T follicular helper cell (primary cell): ENCODE results near the gene TEX26.
"Not testable (repeated sequence)": the region's sequence is repeated elsewhere in the genome, so short reads cannot be mapped to it uniquely, and the experiment has no call there.

Experiments used
- DNase-seq: peaks from one replicate; pipeline ENCODE4 v3.0.0-alpha.2; 2020; ENCODE audit warnings: low read depth

TEX26 gene

DNA sequence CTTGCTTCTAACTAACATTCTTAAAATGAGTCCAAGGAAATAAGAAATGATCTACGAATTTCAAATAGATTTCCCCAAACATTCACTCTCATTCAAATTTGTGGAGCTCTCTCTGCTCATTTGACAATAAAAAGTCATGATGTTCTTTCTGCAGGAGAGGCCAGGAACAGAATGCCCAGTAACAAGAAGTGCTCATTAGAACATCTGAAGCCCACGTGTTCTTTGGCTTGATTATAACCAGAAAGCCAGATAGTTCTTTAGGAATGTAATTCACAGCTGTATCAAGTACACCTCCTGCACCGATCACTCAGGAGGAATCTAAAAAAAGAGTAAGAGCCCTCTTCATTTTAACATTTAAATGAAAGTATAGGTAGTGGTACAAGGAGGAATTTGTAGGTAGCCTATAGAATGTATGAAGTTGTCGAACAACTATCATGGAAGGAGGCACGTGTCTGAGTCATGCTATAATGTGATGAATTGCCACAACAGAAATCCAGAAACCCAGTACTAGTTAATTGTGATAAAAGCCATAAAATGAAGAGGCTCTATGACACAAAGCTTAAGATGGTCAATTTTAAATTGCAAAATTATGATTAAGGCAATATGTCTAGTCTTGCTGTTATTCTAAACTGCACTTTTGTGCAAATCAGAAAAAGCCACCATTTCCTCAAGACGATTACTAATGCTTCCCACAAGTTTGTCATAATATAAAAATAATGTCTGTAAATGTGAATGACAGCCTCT, 13.6 kb upstream of the TEX26 start:
- no peak for DNase-seq

DNA sequence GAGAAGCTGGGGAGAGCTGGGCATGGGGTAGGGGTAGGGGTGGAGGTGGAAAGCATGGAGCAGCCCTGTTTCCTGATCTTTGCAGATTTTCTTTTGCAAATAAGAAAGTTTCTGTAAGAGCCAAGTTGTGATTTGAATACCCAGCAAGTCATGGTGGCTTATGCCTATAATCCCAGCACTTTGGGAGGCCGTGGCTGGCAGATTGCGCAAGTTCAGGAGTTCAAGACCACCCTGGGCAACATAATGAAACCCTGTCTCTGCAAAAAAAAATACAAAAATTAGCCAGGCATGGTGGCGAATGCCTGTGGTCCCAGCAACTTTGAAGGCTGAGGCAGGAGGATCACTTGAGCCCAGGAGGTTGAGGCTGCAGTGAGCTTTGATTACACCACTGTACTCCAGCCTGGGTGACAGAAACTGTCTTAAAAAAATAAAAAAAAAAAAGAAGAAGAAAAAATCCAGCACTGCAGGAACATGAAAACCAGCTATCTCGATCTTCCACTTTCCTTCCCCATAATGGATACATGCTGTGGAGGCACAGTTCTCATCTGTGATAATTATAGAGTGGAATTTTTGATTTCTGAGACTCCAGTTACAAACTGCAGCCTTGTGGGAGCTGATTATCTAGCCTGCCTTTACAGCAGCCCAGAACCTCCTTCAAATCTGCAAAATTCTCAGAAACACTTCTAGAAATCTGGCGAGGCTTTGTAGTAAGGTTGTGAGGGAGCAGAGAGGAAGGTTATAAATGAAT, 12.1 kb upstream of the TEX26 start:
- DNase-seq, result no peak

DNA sequence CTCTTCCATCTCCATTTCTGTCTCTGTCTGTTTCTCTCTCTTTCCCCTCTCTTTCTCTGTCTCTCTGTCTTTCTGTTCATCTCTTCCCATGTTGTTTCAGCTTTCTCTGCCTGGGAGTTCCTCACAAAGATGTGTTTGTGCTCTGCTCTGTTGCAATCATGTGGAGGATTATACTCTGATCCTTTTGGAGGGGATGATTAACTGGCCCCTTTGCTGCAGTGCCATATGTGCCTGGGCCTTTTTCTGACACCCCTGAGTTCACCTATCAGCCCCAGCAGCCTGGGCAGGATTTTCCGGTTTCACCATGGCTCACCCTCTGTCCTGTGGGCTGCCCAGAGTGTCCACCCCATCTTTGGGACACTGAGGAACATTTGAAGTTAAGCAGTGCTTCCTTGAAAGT, 9.0 kb upstream of the TEX26 start:
- no peak for DNase-seq

DNA sequence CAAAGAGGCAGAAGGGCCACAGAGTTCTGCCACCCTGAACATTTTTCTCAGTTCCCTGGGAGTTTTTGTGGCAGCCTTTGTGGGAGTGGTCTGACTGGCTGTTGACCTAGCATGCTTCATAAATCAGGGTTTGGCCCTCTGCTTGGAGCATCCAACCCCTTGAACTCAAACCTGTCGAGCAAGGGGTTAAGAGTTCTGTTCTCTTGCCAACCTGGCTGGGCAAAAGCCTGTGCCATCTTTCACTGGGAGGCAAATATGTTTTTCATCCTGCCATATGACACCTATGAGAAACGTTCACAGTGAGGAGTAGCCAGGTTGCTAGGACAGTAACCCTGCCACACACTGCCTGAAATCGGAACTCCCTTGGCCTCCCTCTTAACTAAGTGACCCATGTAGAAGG, 7.7 kb upstream of the TEX26 start:
- DNase-seq, result no peak

DNA sequence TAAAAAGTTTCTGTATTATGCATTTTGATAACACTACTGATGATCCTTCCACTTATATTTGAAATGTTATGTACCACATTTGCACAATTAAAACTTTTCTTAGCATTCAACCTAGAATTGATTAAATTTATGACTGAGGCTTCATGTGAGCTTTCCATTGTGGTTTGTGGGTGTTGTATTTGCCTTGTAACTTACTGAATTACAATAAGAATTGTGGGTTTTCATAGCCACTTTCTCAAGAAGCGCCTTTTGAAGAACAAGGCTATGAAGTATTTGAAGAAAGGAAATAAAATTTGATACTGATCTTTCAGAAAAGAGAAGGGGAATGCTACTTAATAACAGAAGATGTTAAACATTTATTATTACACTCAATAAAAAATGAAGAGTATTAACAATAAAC, 7.0 kb upstream of the TEX26 start:
- no peak for DNase-seq

DNA sequence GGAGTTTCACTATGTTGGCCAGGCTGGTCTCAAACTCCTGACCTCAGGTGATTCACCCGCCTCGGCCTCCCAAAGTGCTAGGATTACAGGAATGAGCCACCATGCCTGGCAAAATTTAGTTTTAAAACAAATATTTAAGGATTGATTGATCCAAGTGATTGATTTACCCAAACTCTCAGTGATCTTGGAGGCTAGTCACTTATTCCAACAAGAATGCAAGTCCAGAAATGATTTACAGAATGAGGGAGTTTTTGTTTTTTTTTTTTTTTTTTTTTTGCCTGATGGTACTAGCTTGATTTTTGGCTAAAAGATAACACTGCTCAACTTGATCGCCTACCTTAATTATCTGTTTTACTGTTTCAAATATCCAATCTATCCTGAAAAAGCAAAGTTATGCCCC, 5.7 kb upstream of the TEX26 start:
- no peak for DNase-seq

DNA sequence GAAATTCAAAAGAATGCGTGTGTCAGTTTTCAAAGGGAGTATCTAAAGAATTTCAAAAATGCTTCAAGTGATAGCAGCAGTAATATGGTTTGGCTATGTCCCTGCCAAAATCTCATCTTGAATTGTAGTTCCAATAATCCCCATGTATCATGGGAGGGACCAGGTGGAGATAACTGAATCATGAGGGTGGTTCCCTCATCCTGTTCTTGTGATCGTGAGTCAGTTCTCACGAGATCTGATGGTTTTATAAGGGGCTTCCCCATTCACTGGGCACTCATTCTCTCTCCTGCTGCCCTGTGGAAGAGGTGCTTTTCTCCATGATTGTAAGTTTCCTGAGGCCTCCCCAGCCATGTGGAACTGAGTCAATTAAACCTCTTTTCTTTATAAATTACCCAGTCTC, 5.3 kb upstream of the TEX26 start:
- DNase-seq, result not testable (repeated sequence)

DNA sequence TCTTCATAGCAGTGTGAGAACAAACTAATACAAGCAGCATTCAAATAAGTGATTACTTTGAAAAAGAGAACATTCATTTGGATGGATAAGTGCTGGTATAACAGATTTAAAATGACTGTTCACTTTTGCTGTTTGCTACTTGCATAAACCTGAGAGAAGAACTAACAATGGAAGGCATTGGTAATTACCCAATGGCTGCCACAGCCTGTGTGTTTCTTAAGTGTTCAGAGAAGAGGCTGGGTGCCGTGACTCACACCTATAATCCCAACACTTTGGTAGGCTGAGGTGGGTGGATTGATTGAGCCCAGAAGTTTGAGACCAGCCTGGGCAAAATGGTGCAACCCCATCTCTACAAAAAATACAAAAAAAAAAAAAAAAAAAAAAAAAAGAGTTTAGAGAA, 4.9 kb upstream of the TEX26 start:
- no peak for DNase-seq

DNA sequence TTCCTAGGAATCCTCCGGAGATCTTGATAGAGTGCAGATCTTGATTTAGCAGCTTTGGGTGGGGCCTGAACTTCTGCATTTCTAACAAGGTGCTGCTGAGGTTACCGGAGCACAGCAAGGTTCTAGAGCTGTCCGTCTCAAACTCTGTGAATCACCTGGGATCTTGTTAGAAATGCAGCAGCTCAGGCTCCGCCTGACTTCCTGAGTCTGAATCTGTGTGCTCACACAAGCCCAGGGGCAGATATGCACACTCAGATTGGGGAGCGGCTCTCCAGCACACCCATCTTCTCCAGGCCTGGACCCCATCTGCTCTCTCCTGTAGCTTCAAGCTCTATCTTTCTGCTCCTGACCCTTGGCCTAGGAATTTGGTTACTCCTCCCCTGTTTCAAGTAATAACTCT, 3.5 kb upstream of the TEX26 start:
- no peak for DNase-seq

DNA sequence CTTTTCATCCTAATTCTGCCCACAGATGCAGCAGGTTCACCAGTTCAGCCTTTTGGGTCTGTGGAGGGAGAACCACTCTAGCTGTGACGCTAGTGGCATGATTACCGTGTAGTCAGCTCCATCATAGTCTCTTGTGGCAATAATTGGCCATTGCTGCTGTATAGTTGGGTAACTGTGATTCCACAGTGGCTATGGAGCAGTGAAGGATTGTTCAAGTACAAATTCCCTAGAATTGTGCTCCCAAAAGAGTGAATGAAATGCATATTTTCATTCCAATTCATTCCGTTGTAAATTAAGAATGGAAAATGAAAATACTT, 856 bp downstream of the TEX26 start:
- no peak for DNase-seq

DNA sequence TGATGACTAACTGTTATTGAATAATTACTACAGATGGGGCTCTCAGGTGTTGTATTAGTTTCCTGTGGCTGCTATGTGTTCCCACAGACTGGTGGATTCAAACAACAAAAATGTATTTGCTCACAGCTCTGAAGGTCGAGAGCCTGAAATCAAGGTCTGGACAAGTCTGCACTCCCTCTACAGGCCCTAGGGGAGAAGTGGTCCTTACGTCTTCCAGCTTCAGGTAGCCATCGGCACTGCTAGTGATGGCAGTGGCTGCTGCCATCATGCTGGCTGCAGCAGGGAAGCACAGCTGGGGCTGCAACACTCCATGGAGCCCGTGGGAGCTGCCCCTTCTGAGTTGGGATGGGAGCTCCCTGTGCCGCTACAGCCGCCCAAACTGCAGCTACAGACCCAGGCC, 1.9 kb downstream of the TEX26 start:
- DNase-seq, result no peak

DNA sequence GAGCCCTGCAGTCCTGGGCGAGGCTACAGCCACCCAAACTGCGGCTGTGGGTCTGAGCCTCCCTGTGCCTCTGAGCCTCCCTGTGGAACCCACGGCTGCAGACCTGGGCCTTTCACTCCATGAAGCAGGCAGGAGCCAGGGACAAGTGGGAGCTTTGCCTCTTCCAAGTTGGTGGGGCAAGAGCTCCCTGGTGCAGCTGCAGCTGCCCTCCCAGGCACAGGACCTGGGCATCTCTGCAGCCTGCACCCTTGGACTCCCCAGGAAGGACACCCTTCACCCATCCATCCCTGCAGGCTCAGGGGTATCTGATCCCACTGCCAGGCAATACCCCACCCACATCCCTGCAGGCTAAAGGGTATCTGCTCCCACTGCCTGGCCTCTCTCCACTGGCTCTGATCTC, 2.3 kb downstream of the TEX26 start:
- DNase-seq, result no peak

DNA sequence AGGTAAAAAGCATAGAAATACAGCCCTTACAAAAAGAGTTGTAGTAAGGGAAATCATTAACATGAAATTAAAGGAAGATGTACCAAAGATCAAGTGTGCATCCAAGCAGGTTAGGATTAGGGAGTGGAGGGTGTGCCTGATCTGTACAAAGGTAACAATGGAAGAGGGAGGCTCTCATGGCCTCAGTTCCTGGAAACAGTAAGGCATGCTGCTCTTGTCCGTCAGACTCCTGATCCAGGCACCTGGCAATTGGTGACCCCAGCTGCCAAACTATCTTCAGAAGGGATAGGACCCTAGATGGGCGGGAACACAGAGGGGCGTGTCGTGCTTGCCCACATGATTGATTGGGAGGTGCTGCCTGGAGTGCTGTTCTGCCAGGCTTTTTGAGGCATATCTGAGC, 4.5 kb downstream of the TEX26 start:
- DNase-seq, result no peak

DNA sequence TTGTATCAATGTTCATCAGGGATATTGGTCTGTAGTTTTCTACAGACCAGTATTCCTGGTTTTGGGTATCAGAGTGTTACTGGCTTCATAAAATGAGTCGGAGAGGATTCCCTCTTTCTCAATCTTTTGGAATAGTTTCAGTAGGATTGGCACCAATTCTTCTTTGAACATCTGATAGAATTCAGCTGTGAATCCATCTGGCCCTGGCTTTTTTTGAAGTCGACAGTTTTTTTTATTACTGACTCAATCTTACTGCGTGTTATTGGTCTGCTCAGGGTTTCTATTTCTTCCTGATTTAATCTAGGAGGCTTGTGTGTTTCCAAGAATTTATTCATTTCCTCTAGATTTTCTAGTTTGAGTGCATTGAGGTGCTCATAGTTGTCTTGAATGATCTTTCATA, 11.4 kb downstream of the TEX26 start:
- DNase-seq, result no peak

DNA sequence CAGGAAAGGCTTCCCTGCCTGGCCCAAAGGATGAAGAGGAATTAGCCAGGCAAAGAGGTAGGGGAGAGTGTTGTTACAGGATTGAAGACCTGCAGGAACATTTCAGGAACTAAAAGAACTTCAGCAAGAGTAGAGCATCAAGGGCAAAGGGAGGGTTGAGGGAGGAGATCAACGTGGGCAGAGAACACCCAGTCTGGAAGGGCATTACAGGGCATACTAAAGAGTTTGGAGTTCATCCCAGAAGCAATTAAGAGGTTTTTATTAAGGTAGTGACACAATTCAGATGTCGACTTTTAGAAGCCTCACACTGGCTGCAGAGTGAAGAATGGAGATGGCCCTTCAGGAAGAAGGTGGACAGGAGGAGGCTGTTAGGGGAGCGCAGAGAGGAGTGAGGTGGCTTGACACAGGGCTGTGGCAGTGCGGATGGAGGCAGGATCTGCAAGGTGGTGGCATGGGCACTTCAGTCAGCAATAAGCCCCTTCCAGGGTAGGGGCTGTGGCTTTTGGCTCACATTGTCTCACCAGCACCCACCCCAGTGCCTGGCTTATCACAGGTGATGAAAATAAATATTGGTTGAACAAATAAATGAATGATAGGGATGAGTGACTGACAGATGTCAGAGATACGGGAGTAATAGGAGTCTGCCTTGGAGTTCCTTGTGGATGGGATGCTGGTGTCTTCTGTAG, 24.9 kb downstream of the TEX26 start:
- no peak for DNase-seq

DNA sequence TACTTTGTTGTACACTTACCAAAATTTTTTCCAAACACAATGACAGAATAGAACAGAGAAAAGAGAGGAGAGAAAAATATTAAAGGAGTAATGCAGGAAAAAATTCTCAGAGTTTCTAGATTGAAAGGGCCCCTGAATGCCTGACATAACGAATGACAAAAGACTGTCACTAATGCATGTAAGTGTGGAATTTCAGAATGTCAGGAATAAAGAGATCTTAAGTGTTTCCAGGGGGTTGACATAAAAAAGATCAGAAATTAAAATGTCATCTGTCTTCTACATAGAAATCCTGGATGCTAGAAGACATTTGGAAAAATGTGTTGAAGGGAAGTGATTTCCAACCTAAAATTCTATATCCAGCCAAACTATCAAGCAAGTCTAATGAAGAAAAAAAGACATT, 27.2 kb downstream of the TEX26 start:
- no peak for DNase-seq

DNA sequence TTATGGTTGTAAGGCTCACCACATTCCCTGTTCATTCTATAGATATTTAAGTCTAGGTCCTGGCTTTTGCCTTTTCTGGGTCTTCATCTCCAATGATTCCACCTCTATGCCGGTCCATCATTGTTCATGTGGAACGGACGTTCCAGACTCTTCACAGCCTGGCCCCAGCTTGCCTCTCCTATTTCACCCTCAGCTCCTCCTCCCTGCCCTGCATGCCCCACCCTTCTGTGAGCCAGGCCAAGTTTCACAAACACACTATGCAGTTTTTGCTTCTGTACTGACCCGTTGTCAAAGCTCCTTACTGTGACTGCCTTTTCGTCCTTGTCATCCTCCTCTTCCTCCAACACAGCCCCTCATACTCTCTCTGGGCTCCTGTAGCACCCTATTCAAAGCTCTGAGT, 31.3 kb downstream of the TEX26 start:
- DNase-seq, result no peak

DNA sequence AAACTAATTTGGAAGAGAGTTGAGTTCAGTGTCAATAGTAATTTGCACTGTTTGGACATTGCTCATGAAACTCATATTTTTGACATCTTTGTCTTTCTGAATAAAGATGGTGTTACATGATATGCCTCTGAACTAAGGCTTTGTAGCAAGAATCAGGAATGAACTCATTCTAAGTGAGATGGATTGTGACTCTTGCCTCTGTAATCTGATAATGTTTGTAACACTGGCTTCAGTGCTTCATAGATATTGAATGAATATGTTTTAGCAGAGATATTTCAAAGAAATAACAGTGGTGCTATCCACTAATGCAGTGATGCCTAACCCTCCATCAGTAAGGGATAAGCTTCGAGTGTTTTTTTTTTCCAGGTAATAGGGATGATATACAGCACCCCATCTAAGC, 32.9 kb downstream of the TEX26 start:
- DNase-seq, result no peak

DNA sequence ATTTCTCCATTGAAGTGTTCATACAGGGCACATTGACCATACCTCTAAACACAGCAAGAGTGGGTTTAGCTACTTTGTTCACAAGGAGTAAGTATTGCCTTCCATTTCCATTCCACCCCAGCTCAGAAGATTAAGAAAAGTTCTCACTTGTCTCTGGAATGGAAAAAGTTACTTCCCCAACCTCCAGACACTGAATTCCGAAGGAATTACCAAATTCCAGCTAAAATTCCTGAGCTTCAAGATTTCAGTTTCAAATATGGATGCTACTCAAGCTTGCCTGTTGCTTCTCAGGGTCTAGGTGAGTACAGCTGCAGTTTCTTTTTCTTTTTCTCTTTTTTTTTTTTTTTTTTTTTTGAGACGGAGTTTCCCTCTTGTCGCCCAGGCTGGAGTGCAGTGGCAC, 33.6 kb downstream of the TEX26 start:
- no peak for DNase-seq

DNA sequence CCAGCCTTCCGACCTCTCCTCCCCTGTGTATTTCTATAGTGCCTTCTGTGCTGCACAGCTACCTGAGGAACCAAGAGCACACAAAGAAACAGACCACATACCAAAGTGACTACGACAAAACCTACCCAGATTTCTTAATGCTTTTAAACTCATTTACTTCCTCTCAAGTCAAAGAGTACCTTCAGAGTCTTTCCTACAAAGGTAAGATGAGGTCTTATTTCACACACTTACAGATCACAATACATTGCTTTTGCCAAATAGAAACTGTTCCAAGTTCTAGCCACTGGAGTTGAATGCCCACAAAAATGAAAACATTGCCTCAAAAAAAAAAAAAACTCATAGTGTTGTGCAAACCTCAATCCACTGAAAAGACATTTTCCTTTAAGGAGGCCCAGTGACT, 36.4 kb downstream of the TEX26 start:
- DNase-seq, result no peak

DNA sequence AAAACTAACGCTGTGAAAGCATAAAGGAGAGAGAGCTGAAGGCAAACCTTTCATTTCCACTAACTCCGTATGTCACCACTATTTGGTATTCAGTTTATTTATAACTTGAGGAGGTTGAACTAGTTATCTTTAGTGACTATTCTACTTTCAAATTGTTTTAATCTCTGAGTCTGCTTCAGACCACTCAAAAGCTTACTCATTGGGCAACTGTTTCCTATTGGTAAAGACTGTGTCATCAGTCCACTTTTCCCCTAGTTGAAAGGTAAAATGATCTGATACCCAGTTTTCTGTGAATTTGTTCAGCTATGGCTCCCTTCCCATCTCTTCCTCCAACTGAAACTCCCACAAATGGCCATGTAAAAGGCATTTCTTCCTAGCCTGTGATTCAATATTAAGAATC, 39.1 kb downstream of the TEX26 start:
- DNase-seq, result no peak

DNA sequence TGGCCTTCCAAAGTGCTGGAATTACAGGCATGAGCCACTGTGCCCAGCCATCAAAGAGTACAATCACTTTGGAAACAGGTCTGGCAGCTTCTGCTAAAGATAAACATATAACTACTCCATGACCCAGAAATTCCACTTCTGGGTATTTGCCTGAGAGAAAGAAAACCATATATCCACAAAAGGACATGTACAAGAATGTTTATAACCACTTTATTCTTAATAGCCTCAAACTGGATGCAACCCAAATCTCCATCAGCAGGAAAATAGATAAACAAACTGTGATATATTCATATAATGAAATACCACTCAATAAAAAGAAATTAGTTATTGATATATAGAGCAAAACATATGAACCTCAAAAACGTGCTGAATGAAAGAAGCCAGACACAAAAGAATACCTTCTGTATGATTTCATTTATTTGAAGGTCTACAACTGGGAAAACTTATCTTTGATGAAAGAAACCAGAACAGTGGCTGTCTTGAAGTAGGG, 40.5 kb downstream of the TEX26 start:
- DNase-seq, result no peak

DNA sequence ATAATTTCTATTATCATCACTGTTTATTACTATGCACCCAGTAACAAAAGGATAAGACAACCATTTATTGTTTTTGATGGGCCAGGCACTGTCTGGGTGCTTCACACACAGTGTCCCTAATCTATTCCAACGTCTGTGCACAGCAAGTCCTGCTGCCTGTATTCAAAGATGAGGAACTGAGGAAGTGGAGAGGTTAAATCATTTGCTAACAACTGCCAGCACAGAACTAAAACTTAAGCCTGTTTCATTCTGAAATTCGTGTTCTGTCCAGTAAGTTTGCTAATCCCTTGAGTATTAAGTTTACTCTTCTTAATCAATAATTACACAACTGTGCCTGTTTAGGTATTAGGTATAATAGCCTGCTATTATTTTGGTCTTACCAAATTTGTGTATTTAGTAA, 41.9 kb downstream of the TEX26 start:
- DNase-seq, result no peak
